Hematopoietic multipotent progenitor cell treated with erythropoietin and hydrocortisone succinate and interleukin-3 and kit ligand, for 4 days (in vitro differentiated cells): ENCODE results near the gene EFCAB14.
"Not testable (repeated sequence)": the region's sequence is repeated elsewhere in the genome, so short reads cannot be mapped to it uniquely, and the experiment has no call there.

Source experiments
- DNase-seq: peaks from one replicate; pipeline ENCODE4 v3.0.0-alpha.2; 2015

Gene EFCAB14

DNA sequence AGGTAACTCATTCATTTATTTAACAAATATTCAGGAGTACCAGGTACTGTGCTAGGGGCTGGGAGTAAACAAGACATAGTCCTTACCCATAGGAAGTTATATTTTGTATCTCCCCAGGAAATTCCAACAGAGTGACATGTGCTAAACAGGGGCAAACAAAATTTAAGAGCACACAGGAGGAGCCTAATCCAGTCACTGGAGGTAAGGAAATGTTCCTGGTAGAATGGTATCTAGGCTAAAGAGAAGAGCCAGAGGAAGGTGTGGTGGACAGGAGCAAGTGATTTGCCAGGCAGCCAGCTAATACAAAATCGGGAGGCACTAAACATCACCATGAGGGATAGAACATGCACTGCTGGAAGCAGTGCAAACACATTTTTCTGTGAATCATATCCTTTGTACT lies 36.9 kb downstream of the EFCAB14 start:
- no peak for DNase-seq

DNA sequence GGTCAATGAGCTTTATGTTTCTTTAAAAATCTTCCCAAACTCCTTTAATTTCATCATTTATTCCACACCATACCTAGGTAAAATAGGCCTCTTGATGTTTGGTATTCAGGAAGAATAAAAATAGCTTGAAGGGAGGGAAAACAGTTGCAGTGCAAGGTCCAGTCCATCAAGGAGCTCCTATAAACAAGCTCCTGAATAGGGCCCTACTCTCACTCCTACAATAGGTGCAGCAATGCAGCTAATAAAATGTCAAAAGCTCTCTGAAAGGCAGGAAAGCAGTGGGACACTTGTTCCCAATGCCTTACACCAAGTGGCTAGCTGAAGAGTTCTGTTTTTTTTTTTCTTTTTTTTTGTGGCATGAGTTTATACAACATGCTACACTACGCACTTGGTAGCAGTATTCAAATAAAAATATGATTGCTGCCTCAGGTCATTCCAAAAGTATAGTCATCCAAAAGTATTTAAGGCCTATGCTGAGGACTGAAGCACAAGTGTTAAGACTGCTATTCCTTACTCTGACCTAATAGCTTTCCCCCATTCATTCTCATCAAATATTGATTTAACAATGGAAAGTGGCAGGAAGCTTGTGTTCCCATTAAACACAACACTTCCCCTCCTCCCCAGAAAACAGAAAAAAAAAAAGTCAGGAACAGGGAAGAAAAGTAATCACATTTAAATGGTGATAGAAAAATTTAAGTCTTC lies 37.4 kb downstream of the EFCAB14 start:
- no peak for DNase-seq

DNA sequence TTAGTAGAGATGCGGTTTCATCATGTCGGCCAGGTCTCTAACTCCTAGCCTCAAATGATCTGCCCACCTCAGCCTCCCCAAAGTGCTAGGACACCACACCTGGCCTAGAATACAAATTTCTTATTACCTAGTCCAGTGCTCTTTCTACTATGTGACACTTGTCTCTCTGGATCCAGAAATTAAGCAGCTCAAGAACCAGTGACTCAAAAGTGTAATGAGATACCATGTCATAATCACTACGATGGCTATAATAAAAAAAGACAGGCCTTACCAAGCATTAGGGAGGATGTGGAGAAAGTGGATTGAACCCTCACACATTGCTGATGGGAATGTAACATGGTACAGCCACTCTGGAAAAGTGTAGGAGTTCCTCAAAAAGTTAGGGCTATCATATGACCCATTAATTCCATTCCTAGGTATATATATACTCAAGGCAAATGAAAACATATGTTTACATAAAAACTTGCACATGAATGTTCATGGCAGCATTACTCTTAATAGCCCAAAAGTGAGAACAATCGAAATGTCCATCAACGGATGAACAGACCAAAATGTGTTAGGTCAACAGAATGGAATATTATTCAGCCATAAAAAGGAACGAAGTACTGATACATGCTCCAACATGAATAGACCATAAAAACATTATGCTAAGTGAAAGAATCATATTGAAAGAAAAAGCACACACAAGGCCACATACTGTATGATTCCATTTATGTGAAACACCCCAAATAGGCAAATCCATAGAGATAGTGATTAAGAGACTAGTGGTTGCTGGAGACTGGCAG lies 38.9 kb downstream of the EFCAB14 start:
- no peak for DNase-seq

GRCh38 chr1:46677339-46677738 lies 41.6 kb downstream of the EFCAB14 start:
- DNase-seq: no peak

DNA sequence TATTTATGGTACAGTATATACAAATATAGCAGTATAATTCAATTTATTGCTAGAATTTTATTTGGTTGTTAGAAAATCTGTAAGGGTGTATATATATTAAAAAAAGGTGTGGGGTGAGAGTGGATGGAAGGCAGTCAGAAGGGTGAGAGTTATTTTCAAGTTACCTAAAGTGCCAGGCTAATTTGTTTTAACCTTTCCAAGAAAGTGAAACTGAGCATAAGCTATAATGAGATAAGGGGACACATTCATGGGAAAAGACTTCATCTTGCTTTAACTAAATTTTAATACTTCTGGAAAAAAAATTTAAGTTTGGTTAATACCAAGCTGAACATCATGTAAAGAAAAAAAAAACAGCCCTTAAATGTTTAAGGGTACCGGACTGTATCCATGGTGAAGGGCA lies 42.4 kb downstream of the EFCAB14 start:
- DNase-seq: no peak

GRCh38 chr1:46675549-46676314 lies 43.2 kb downstream of the EFCAB14 start:
- DNase-seq: no peak

DNA sequence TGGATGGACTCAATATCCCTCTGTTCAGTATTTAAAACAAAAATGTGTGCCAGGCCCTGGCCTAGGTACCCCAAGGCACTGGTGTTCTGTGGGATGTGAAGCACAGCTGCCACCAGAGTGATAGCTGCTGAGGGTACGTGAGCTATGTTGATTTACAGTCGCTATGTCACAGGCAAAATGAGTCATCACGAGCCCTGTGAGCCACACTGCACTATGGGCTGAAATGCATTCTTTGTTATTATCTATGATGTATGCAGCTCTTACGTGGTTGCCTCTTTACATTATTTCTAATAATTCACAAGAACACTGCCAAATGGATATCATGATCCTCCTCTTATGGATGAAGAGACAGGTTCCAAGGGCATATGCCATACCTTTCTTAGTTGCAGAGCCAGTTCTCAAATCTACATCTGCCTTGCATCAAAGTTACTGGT lies 45.1 kb downstream of the EFCAB14 start:
- peak; percentile 82 for DNase-seq

DNA sequence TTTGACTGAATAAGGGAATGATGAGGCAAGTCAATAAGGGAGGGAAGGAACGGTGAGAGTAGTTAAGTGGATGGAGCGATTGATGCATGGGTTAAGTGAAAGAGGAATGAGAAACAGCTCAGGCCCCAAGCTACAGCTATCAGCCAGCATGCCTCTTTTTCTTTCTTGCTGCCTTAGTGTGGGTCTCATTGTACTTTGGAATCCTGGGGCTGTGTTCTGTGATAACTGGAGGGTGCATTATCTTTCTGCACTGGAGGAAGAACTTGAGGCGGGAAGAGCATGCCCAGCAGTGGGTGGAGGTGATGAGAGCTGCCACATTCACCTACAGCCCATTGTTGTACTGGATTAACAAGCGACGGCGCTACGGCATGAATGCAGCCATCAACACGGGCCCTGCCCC lies 46.2 kb downstream of the EFCAB14 start:
- DNase-seq: peak; percentile 49

DNA sequence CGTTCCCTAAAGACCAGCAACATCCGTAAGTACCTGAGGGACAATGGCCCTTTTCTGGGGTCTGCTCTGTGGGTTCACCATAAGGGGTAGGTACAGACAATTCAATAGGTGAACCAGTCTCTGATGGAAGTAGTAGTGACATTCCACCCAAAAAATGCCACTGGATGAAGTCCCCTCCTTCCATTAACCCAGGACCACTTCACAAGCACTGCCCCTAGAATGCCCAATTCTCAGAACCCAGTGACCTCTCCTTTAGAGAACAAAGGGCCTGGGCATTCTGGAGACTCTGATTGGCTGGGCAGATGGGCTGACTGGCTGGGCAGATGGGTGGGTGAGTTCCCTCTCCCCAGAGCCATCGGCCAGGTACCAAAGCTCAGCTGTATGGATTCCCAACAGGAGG lies 47.4 kb downstream of the EFCAB14 start, which contains the start of gene TEX38:
Gene TEX38 (plus strand): TSS at position 301 of the 400 bp plus-strand sequence. CDS start 81 bp downstream, at position 382.
- DNase-seq: no peak

GRCh38 chr1:46670134-46670533 lies 48.8 kb downstream of the EFCAB14 start:
- no peak for DNase-seq

DNA sequence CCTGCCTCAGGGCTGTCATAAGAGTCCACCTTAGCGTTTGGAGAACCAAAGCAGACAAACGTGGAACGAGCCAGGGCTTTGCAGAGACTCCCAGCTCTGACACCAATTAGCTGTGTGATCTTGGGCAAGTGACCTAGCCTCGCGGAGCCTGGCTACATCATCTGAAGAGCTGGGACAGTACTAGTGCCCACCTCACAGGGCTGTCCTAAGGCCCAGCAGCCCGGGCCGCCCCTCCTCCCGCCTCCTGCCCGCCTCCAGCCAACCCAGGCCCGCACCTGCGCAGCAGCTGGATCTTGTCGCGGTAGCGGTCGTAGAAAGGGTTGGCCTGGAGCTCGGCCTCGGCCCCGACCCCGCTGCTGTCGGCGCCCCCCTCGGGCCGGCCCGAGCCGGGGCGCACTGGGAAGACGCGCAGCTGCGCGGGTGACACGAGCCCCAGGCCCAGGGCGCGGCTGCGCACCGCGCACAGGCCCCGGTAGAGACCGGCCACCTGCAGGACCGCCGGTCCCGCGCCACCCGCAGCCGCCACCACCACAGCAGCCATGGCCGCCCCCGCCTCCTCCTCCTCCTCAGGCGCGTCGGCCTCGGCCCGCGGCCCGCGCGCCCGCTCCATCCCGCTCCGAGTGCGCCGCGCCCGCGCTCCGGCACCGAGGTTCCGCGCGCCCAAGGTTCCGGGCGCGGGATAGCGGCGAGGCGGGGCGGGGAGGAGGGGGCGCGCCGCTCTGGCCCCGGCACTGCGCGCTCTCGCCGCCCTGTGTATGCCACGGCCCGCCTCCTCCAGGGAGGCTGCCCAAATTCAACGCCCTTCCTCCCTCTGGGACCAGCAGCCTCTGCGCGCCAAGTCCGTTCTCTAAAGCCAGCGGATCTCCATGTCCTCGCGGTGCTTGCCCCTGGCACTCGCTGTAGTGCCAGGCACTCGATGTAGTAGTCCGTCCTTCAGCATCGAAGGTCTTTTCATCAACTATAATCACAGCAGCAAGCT lies 50.8 kb downstream of the EFCAB14 start, which contains the start of gene ATPAF1:
Gene ATPAF1 (minus strand): TSS at position 583 of the 979 bp plus-strand sequence. CDS start 42 bp downstream, at position 541.
- DNase-seq: peak; percentile 91

DNA sequence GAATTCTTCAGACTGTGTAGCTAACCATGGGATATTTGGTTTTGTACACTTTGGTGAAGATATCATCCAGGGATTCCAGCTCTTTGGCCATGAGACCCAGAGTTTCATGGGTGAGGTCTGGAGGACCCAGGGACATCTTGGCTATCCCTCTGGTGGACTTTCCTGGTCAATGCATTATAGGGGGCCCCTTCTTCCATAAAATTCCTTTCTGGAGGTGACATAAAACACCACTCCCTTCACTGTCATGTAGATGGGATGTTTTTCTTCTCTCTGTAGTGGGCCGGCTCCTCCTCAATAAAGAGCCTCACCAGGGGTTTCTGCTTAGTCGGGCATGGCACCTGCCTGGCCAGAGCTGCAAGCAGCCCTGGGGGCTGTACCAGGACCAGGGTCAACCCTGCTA lies 52.9 kb downstream of the EFCAB14 start:
- no peak for DNase-seq

GRCh38 chr1:46662919-46663318 lies 56.0 kb downstream of the EFCAB14 start:
- DNase-seq: not testable (repeated sequence)

GRCh38 chr1:46660116-46660515 lies 58.8 kb downstream of the EFCAB14 start:
- not testable (repeated sequence) for DNase-seq

DNA sequence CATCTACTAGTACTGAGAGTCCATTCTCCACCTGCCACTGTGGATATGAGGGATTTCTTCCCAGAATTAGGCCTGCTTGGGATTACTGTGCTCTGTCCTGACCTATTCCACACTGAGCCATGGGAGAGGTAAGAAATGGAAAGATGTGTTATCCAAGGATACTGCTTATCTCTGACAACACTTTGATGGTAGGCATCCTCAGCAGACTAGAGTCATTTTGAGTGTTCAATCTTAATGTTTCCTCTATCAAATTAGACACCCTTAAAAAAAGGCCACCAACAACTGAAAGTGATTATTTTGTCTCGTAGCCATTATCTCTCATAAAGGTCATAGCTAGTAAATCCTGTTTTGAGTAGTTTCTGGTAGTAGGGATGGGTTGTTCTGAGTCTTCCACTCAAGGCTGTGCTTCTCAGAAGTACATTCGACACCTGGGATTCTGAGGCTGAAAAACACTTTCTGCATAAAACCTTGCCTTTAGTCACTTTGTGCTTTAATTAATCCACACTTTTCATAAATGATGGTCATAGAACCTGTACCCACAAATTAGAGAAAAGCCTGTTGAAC lies 59.5 kb downstream of the EFCAB14 start:
- DNase-seq: no peak

- DNase-seq: no peak
These were observed 61.1 kb downstream of the EFCAB14 start for GRCh38 chr1:46657775-46658174.

- no peak for DNase-seq
These were observed 62.3 kb downstream of the EFCAB14 start for GRCh38 chr1:46656643-46657042.

- no peak for DNase-seq
These were observed 63.1 kb downstream of the EFCAB14 start for GRCh38 chr1:46655848-46656247.

GRCh38 chr1:46654698-46655097 lies 64.2 kb downstream of the EFCAB14 start:
- DNase-seq: not testable (repeated sequence)

DNA sequence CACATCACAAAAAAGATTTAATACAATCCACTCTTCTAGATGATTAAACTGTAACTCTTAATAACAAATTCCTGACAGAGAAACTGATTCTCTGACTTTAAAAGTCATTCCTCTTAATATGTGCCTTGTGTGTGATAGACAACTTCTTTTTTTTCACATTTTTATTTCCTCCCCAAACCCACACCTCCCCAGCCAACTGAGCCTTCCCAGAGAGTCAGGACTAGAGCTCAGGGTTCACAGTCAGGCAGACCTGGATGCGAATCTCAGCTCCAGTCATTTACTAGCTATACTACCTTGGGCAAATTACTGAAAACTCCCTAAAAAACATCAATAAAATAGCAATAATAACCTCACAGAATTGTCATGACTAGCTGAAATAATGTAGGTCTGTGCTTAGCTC lies 64.9 kb downstream of the EFCAB14 start:
- DNase-seq: no peak

- no peak for DNase-seq
These were observed 65.4 kb downstream of the EFCAB14 start for GRCh38 chr1:46653405-46653958.
